A549 (cell line): ENCODE data around the gene MVP. TPM values are rescaled to one million over a fixed set of nuclear protein-coding genes. Genes with fewer than 3 reads are reported as not detected.

ENCODE experiments used
- ATAC-seq, 2 experiments: fragments of 200-7000 bp in 1 of 2; fragments of >200 bp in 1 of 2; cut with Nextera tagmentation in 1 of 2; cut with Tn5 transposase in 1 of 2; 3 replicates each; pipeline versions ENCODE4 v1.8.0 to v1.9.1; 2018 to 2020; ENCODE audit warnings: mild to moderate bottlenecking in 1 of 2, moderate library complexity in 1 of 2
- CTCF ChIA-PET: fragments of 300-600 bp; sonication (Branson Sonifier 250); formaldehyde crosslinking; extraction: SDS; loops from one replicate; lab custom pipeline; 2021; ENCODE audit warnings: antibody characterized with exemption, inconsistent platforms; lab: Yijun Ruan, JAX
- POLR2A ChIA-PET: fragments of 350-600 bp; formaldehyde crosslinking; extraction: SDS; loops from one replicate; lab custom pipeline; 2021; ENCODE audit warnings: antibody characterized with exemption, inconsistent platforms; lab: Yijun Ruan, JAX
- DNase-seq, 2 experiments: peaks; one replicate each; pipeline versions ENCODE4 v3.0.0 to v3.0.0-alpha.2; 2011 to 2016; ENCODE audit warnings: low read depth in 1 of 2, low spot score in 1 of 2
- FAIRE-seq: peaks from 2 replicates; lab custom pipeline; 2011; peaks lifted over from hg19 to GRCh38; lab: Jason Lieb, UNC
- H3K27ac ChIP-seq, 2 experiments: fragments of >200 bp; sonication (Bioruptor Twin); formaldehyde crosslinking; 3 replicates each; pipeline ENCODE4 v1.5.1; 2016 to 2017
- H3K4me1 ChIP-seq: fragments of >200 bp; sonication (Bioruptor Twin); formaldehyde crosslinking; 3 replicates; pipeline ENCODE4 v1.6.1; 2016
- H3K4me2 ChIP-seq: fragments of >200 bp; sonication (Bioruptor Twin); formaldehyde crosslinking; 3 replicates; pipeline ENCODE4 v1.6.1; 2016
- H3K4me3 ChIP-seq: fragments of >200 bp; sonication (Bioruptor Twin); formaldehyde crosslinking; 3 replicates; pipeline ENCODE4 v1.5.1; 2016
- H3K9me3 ChIP-seq: fragments of >200 bp; sonication (Bioruptor Twin); formaldehyde crosslinking; 3 replicates; pipeline ENCODE4 v1.6.1; 2016
- BHLHE40 ChIP-seq: IDR thresholded peaks from 2 replicates; pipeline ENCODE4 v1.6.1; 2012; ENCODE audit warnings: low read depth, low read length, inconsistent platforms
- CHD2 ChIP-seq: fragments of 150-350 bp; IDR thresholded peaks from 2 replicates; pipeline ENCODE4 v1.6.1; 2014; ENCODE audit warnings: low read length; ENCODE audit not compliant: partially characterized antibody
- EHF ChIP-seq: fragments of 250-450 bp; sonication (Bioruptor Pico); IDR thresholded peaks from 2 replicates; pipeline ENCODE4 v1.5.0; 2020; ENCODE audit warnings: mild to moderate bottlenecking
- ESRRA ChIP-seq: fragments of 150-350 bp; IDR thresholded peaks from 2 replicates; pipeline ENCODE4 v1.6.1; 2014; ENCODE audit warnings: mild to moderate bottlenecking, low read length, borderline replicate concordance
- FOSB ChIP-seq: fragments of 250-450 bp; sonication (Bioruptor Pico); IDR thresholded peaks from 2 replicates; pipeline ENCODE4 v1.5.0; 2020; ENCODE audit warnings: mild to moderate bottlenecking, moderate library complexity
- FOXS1 ChIP-seq: fragments of 250-450 bp; sonication (Bioruptor Pico); IDR thresholded peaks from 2 replicates; pipeline ENCODE4 v1.5.0; 2020; ENCODE audit warnings: mild to moderate bottlenecking, moderate library complexity
- GATA3 ChIP-seq: IDR thresholded peaks from 2 replicates; pipeline ENCODE4 v1.6.1; 2012; ENCODE audit warnings: borderline replicate concordance
- HOXA7 ChIP-seq: fragments of 250-450 bp; sonication (Bioruptor Pico); IDR thresholded peaks from 2 replicates; pipeline ENCODE4 v1.5.0; 2020; ENCODE audit warnings: mild to moderate bottlenecking, moderate library complexity
- HOXB5 ChIP-seq: fragments of 250-450 bp; sonication (Bioruptor Pico); IDR thresholded peaks from 2 replicates; pipeline ENCODE4 v1.5.0; 2020; ENCODE audit warnings: mild to moderate bottlenecking, moderate library complexity
- MAFK ChIP-seq: fragments of 450-650 bp; IDR thresholded peaks from 2 replicates; pipeline ENCODE4 v1.6.1; 2014; ENCODE audit not compliant: partially characterized antibody
- NPAS2 ChIP-seq: fragments of 250-450 bp; sonication (Bioruptor Pico); IDR thresholded peaks from 2 replicates; pipeline ENCODE4 v1.8.0; 2022; ENCODE audit warnings: mild to moderate bottlenecking, moderate library complexity, borderline replicate concordance
- POLR2A ChIP-seq: IDR thresholded peaks from 2 replicates; pipeline ENCODE4 v1.6.1; 2012; ENCODE audit warnings: mild to moderate bottlenecking, low read length
- RAD21 ChIP-seq, 2 experiments: fragments of >200 bp in 1 of 2; sonication (Bioruptor Twin) in 1 of 2; formaldehyde crosslinking in 1 of 2; IDR thresholded peaks in 1 of 2; conservative IDR thresholded peaks in 1 of 2; 2 replicates in 1 of 2; 3 replicates in 1 of 2; pipeline ENCODE4 v1.6.1; 2012 to 2018; ENCODE audit warnings: inconsistent platforms in 1 of 2
- RCOR1 ChIP-seq: fragments of 150-350 bp; IDR thresholded peaks from 2 replicates; pipeline ENCODE4 v1.6.1; 2014; ENCODE audit warnings: antibody characterized with exemption, low read length, low read depth
- TFCP2L1 ChIP-seq: fragments of 250-450 bp; sonication (Bioruptor Pico); IDR thresholded peaks from 2 replicates; pipeline ENCODE4 v1.5.0; 2021; ENCODE audit warnings: mild to moderate bottlenecking
- TP53 ChIP-seq: fragments of 250-450 bp; sonication (Bioruptor Pico); IDR thresholded peaks from 2 replicates; pipeline ENCODE4 v1.5.0; 2021; ENCODE audit warnings: mild to moderate bottlenecking, moderate library complexity
- WGBS: methylation state at CpG from one replicate; pipeline ENCODE4 v1.1.6; 2017; ENCODE audit errors: missing lambda C conversion rate; 5-methylcytosine and 5-hydroxymethylcytosine counted together
- polyA plus RNA-seq, 4 experiments: library from polyadenylated mRNA; depleted of rRNA in 3 of 4; stranded (reverse); fragments of >200 nt; fragmentation: RNase III in 1 of 4; extraction: RNeasy Plus Mini Kit Qiagen cat#74134 plus additional on column Dnase treatment in 1 of 4; gene quantifications; 2 replicates in 3 of 4; 3 replicates in 1 of 4; pipeline ENCODE4 v1.2.3, GENCODE V29; 2011 to 2017
- TF ChIP-seq, protein P1 (sequence below): fragments of >200 bp; sonication (Bioruptor Twin); formaldehyde crosslinking; IDR thresholded peaks from 3 replicates; pipeline ENCODE4 v1.6.1; 2016
- TF ChIP-seq, protein P2 (sequence below): fragments of 200-600 bp; sonication (generic); IDR thresholded peaks from 2 replicates; pipeline ENCODE4 v1.6.1; 2016; ENCODE audit warnings: antibody characterized with exemption, mild to moderate bottlenecking, moderate library complexity
- TF ChIP-seq, protein P3 (sequence below): fragments of 250-450 bp; sonication (Bioruptor Pico); IDR thresholded peaks from 2 replicates; pipeline ENCODE4 v1.5.0; 2020; ENCODE audit warnings: low read depth, mild to moderate bottlenecking, moderate library complexity
- TF ChIP-seq, protein P4 (sequence below): fragments of >200 bp; sonication (Bioruptor Twin); formaldehyde crosslinking; IDR thresholded peaks from 3 replicates; pipeline ENCODE4 v1.5.1; 2016

Gene MVP
- polyA plus RNA-seq, 2 of the 4 experiments (the other 2 are of a cell fraction): 73.3 to 106 TPM

DNA sequence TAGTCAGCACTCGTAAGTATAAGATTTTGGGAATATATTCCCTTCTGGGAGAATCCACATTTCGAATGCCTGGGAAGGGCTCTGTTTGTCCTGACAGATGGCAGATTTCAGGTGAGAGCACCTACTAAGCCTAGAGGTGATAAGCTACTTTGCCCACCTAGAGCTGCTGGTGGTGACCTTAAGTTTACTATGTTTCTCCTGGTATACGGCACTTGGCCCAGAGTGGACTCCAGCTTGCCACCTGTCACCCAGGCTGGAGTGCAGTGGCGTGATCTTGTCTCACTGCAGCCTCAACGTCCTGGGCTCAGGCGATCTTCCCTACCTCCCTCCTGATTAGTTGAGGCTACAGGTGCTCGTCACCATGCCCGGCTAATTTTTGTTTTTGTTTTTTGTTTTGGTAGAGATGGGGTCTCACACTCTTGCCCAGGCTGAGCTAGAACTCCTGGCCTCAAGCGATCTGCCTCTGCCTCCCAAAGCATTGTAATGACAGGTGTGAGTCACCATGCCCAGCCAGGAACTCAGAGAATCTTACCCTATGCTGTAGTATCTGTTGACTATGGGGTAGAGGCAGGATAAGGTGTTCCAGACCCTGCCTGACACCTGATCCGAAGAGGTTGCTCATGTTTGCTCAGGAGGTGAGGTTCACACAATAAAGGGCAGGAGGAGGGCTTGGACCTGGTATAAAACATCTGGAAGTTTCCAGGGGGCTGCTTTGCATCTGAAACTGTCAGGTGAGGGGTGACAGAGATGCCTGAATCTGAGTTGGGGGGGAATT, 42.5 kb upstream of the MVP start, which contains the start of gene ZG16:
TSS of gene ZG16 (plus strand) at position 681 of the 775 bp plus-strand sequence. CDS start 1,011 bp downstream, outside the sequence.
- Histone ChIP-seq H3K27ac (no peak within 1 kb of the TSS), H3K4me3 (no peak within 1 kb of the TSS), H3K9me3 (no peaks in the 10 kb centered on the region), H3K4me1 (peaks cover 10% of the 10 kb centered on the region; the same call in 2 of the 3 replicates), H3K4me2 (0 out of 3 replicates have a peak within 1 kb of the TSS, but pooled peaks have one; percentile 23)
- DNase-seq (no peak), FAIRE-seq (no peak), ATAC-seq (no peak)
- 74% methylated on average over 9 of the region's 10 CpGs for WGBS
- TF ChIP-seq, protein P1, sequence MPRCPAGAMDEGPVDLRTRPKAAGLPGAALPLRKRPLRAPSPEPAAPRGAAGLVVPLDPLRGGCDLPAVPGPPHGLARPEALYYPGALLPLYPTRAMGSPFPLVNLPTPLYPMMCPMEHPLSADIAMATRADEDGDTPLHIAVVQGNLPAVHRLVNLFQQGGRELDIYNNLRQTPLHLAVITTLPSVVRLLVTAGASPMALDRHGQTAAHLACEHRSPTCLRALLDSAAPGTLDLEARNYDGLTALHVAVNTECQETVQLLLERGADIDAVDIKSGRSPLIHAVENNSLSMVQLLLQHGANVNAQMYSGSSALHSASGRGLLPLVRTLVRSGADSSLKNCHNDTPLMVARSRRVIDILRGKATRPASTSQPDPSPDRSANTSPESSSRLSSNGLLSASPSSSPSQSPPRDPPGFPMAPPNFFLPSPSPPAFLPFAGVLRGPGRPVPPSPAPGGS: no peak
- TF ChIP-seq HOXA7 (CRISPR knock-in tag) (no peak), RAD21 (conservative IDR thresholded peaks at IDR 0.05 in 1 of 2, IDR thresholded peaks at IDR 0.05 in 1 of 2) (no peak), NPAS2 (CRISPR knock-in tag) (no peak), ESRRA (no peak), RCOR1 (no peak), TP53 (CRISPR knock-in tag) (no peak), POLR2A (no peak), EHF (CRISPR knock-in tag) (no peak)
- TF ChIP-seq, protein P2, sequence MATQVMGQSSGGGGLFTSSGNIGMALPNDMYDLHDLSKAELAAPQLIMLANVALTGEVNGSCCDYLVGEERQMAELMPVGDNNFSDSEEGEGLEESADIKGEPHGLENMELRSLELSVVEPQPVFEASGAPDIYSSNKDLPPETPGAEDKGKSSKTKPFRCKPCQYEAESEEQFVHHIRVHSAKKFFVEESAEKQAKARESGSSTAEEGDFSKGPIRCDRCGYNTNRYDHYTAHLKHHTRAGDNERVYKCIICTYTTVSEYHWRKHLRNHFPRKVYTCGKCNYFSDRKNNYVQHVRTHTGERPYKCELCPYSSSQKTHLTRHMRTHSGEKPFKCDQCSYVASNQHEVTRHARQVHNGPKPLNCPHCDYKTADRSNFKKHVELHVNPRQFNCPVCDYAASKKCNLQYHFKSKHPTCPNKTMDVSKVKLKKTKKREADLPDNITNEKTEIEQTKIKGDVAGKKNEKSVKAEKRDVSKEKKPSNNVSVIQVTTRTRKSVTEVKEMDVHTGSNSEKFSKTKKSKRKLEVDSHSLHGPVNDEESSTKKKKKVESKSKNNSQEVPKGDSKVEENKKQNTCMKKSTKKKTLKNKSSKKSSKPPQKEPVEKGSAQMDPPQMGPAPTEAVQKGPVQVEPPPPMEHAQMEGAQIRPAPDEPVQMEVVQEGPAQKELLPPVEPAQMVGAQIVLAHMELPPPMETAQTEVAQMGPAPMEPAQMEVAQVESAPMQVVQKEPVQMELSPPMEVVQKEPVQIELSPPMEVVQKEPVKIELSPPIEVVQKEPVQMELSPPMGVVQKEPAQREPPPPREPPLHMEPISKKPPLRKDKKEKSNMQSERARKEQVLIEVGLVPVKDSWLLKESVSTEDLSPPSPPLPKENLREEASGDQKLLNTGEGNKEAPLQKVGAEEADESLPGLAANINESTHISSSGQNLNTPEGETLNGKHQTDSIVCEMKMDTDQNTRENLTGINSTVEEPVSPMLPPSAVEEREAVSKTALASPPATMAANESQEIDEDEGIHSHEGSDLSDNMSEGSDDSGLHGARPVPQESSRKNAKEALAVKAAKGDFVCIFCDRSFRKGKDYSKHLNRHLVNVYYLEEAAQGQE: no peak
- POLR2A ChIA-PET: no interaction called here
- CTCF ChIA-PET: interaction anchor here (0.7 to 2.0 kb wide), 4 partner anchors 8 to 77 kb away, joined by 3 to 5 read pairs (median 4); no protein-coding TSS in a partner anchor

DNA sequence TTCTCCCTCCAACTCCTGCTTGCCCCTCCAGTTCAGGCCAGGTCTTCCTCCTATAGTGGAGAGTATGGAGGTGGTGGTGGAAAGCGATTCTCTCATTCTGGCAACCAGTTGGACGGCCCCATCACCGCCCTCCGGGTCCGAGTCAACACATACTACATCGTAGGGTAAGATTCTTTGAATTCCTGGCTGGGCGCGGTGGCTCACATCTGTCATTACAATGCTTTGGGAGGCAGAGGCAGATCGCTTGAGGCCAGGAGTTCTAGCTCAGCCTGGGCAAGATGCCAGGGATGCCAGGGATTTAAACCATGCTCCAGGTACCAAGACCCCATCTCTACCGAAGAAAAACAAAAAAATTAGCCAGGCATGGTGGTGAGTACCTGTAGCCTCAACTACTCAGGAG, 40.8 kb upstream of the MVP start:
- WGBS: 12% methylated on average over 10 of the region's 10 CpGs
- FAIRE-seq (no peak), DNase-seq (peak in 1 of 2 experiments; percentile 51)

More for the DNA sequence above, 40.8 kb upstream of the MVP start:
- Histone ChIP-seq H3K4me2 (peak overlapping the region; percentile 23; the same call in 2 of the 3 replicates), H3K27ac (no peak overlapping the region), H3K4me1 (peaks cover 10% of the 10 kb centered on the region; the same call in 2 of the 3 replicates), H3K9me3 (no peaks in the 10 kb centered on the region), H3K4me3 (no peak overlapping the region)
- ChIA-PET POLR2A (no interaction called here), CTCF (interaction anchor here (2.0 kb wide), 1 partner anchor 69 kb away, joined by 4 read pairs; no protein-coding TSS in a partner anchor)
- peak; percentile 26 to 60; a peak in 4 of 6 replicates for ATAC-seq
- TF ChIP-seq GATA3 (no peak), MAFK (no peak), BHLHE40 (no peak), POLR2A (no peak), TFCP2L1 (CRISPR knock-in tag) (no peak), HOXB5 (CRISPR knock-in tag) (no peak), FOXS1 (no peak), CHD2 (no peak), FOSB (CRISPR knock-in tag) (no peak)
- TF ChIP-seq, protein P3, sequence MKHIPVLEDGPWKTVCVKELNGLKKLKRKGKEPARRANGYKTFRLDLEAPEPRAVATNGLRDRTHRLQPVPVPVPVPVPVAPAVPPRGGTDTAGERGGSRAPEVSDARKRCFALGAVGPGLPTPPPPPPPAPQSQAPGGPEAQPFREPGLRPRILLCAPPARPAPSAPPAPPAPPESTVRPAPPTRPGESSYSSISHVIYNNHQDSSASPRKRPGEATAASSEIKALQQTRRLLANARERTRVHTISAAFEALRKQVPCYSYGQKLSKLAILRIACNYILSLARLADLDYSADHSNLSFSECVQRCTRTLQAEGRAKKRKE: no peak
- TF ChIP-seq, protein P4, sequence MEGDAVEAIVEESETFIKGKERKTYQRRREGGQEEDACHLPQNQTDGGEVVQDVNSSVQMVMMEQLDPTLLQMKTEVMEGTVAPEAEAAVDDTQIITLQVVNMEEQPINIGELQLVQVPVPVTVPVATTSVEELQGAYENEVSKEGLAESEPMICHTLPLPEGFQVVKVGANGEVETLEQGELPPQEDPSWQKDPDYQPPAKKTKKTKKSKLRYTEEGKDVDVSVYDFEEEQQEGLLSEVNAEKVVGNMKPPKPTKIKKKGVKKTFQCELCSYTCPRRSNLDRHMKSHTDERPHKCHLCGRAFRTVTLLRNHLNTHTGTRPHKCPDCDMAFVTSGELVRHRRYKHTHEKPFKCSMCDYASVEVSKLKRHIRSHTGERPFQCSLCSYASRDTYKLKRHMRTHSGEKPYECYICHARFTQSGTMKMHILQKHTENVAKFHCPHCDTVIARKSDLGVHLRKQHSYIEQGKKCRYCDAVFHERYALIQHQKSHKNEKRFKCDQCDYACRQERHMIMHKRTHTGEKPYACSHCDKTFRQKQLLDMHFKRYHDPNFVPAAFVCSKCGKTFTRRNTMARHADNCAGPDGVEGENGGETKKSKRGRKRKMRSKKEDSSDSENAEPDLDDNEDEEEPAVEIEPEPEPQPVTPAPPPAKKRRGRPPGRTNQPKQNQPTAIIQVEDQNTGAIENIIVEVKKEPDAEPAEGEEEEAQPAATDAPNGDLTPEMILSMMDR: no peak
- TF ChIP-seq, protein P2: no peak
